GM18505 (cell line): ENCODE results near the gene HEXIM1.
A peak's percentile ranks its signal among the peaks of the same experiment; 100 is the strongest.

Source experiments
- ATAC-seq: cut with Tn5 transposase; IDR thresholded peaks from one replicate; pipeline ENCODE4 v1.9.1; 2021; ENCODE audit not compliant: unreplicated experiment
- POLR2A ChIP-seq: IDR thresholded peaks from 4 replicates; pipeline ENCODE4 v1.6.1; 2011; ENCODE audit warnings: borderline replicate concordance; ENCODE audit not compliant: insufficient read depth, insufficient read length; ENCODE audit errors: extremely low read depth

Gene HEXIM1

GRCh38 chr17:45148183-45149036 is at the start of gene HEXIM1:
Gene HEXIM1, plus strand, starts transcription at chr17:45148475. Its CDS starts 716 bp downstream, at chr17:45149191.
- ATAC-seq: peak; percentile 58
- peak; percentile 100 for TF ChIP-seq POLR2A

GRCh38 chr17:45098869-45099616 is 49.2 kb upstream of the HEXIM1 start:
- no peak for ATAC-seq
- no peak for TF ChIP-seq POLR2A

GRCh38 chr17:45101546-45101882 is 46.8 kb upstream of the HEXIM1 start:
- TF ChIP-seq POLR2A: no peak
- no peak for ATAC-seq

GRCh38 chr17:45101883-45102811 is 46.1 kb upstream of the HEXIM1 start:
- TF ChIP-seq POLR2A: no peak
- ATAC-seq: no peak

GRCh38 chr17:45102856-45103255 is 45.4 kb upstream of the HEXIM1 start:
- no peak for TF ChIP-seq POLR2A
- ATAC-seq: no peak

- no peak for ATAC-seq
- TF ChIP-seq POLR2A: no peak
Measured at GRCh38 chr17:45103269-45103795, 44.9 kb upstream of the HEXIM1 start.

- no peak for ATAC-seq
- no peak for TF ChIP-seq POLR2A
Measured at GRCh38 chr17:45104029-45104428, 44.2 kb upstream of the HEXIM1 start.

GRCh38 chr17:45104497-45104896 is 43.8 kb upstream of the HEXIM1 start:
- ATAC-seq: no peak

GRCh38 chr17:45104907-45105624 is 43.2 kb upstream of the HEXIM1 start:
- ATAC-seq: no peak
- TF ChIP-seq POLR2A: no peak

More at GRCh38 chr17:45104497-45104896, 43.8 kb upstream of the HEXIM1 start:
- no peak for TF ChIP-seq POLR2A

- no peak for ATAC-seq
- no peak for TF ChIP-seq POLR2A
Measured at GRCh38 chr17:45106096-45106495, 42.2 kb upstream of the HEXIM1 start.

GRCh38 chr17:45106582-45106981 is 41.7 kb upstream of the HEXIM1 start:
- no peak for TF ChIP-seq POLR2A
- ATAC-seq: no peak
